Duodenal mucosa (tissue), 2 donors: ENCODE data around the gene CEP72.
"Not testable (repeated sequence)": the region's sequence is repeated elsewhere in the genome, so short reads cannot be mapped to it uniquely, and the experiment has no call there.

ENCODE experiments used
- H3K27ac ChIP-seq: one replicate; pipeline ENCODE4 v1.7.0; 2013; ENCODE audit warnings: low read depth, low read length
- H3K27me3 ChIP-seq, 2 donors: one replicate each; pipeline ENCODE4 v1.7.0; 2013; ENCODE audit warnings: low read length in 2 of 2, control low read depth in 1 of 2; ENCODE audit not compliant: insufficient read depth in 2 of 2, control insufficient read depth in 1 of 2
- H3K36me3 ChIP-seq, 2 donors: one replicate each; pipeline ENCODE4 v1.7.0; 2013; ENCODE audit warnings: low read length in 2 of 2, control low read depth in 1 of 2; ENCODE audit not compliant: insufficient read depth in 2 of 2, control insufficient read depth in 1 of 2
- H3K4me1 ChIP-seq, 2 donors: one replicate each; pipeline ENCODE4 v1.7.0; 2013; ENCODE audit warnings: low read length in 2 of 2, control low read depth in 1 of 2; ENCODE audit not compliant: insufficient read depth in 2 of 2, control insufficient read depth in 1 of 2
- H3K4me3 ChIP-seq, 2 donors: one replicate each; pipeline ENCODE4 v1.7.0; 2013; ENCODE audit warnings: low read length in 2 of 2, low read depth in 1 of 2
- H3K9ac ChIP-seq, 2 donors: one replicate each; pipeline ENCODE4 v1.7.0; 2013; ENCODE audit warnings: low read length in 2 of 2, low read depth in 1 of 2
- H3K9me3 ChIP-seq, 2 donors: one replicate each; pipeline ENCODE4 v1.7.0; 2013; ENCODE audit warnings: low read length in 2 of 2, control low read depth in 1 of 2; ENCODE audit not compliant: control insufficient read depth in 1 of 2

The CEP72 gene

GRCh38 chr5:605090-605489 lies 7.0 kb upstream of the CEP72 start:
- not testable (repeated sequence) for H3K36me3 ChIP-seq, H3K9ac ChIP-seq, H3K9me3 ChIP-seq, H3K4me3 ChIP-seq, H3K27ac ChIP-seq
- H3K4me1 ChIP-seq = peaks cover 10 to 19% of the 10 kb centered on the region in 2 donors
- peaks cover 0 to 13% of the 10 kb centered on the region in 2 donors for H3K27me3 ChIP-seq

GRCh38 chr5:606061-606460 lies 6.1 kb upstream of the CEP72 start:
- H3K9ac ChIP-seq = no peak overlapping the region
- H3K4me1 ChIP-seq = peaks cover 14 to 15% of the 10 kb centered on the region in 2 donors
- H3K27me3 ChIP-seq = peaks cover 0 to 9% of the 10 kb centered on the region in 2 donors
- no peaks in the 10 kb centered on the region for H3K36me3 ChIP-seq
- no peak overlapping the region for H3K4me3 ChIP-seq
- H3K9me3 ChIP-seq = no peaks in the 10 kb centered on the region
- no peak overlapping the region for H3K27ac ChIP-seq

DNA sequence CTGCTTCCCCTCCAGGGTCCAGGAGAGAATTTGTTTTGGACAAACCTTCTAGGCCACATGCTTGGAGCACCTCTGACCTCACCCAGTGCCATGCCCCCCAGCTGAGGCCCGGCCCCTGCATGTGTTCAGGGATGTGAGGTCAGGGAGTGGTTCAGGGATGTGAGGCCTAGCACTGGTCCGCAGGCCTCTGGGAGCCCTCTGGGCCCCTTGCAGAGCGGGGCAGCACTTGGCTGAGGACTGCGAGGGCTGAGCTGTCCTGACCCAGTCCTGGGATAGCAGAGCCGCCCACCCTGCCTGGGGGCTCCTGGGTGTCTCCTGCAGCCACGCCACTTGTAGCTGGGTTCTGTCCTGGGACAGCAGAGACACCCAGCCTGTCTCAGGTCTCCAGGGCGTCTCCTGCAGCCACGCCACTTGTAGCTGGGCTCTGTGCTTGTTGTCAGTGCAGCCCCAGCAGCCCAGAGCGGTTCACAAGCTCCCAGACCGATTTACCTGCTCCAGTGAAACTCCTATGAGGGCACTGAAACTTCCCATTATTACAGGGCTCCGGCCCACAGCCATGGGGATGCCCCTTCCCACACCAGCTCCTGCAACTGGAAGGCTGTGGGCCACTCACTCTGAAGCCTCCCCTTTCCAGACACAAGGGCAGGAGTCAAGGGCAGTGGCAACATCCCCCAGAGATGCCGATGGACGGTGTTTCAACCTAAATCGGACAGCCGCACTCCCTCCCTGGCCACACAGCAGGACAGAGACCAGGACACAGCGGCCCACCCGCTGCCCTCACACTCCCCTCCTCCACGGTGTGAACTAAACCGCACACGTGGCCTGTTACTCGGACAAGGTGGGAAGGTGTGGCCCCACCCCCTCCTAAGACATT lies 5.4 kb upstream of the CEP72 start:
- no peaks in the 10 kb centered on the region for H3K9me3 ChIP-seq
- H3K4me1 ChIP-seq = peaks cover 15 to 19% of the 10 kb centered on the region in 2 donors
- no peak overlapping the region for H3K27ac ChIP-seq
- no peak overlapping the region for H3K4me3 ChIP-seq
- no peak overlapping the region for H3K9ac ChIP-seq
- no peaks in the 10 kb centered on the region for H3K36me3 ChIP-seq
- H3K27me3 ChIP-seq = peaks cover 0 to 9% of the 10 kb centered on the region in 2 donors

- H3K9ac ChIP-seq = no peak overlapping the region
- H3K27me3 ChIP-seq = peaks cover 0 to 9% of the 10 kb centered on the region in 2 donors
- H3K4me1 ChIP-seq = peaks cover 15 to 20% of the 10 kb centered on the region in 2 donors
- H3K9me3 ChIP-seq = no peaks in the 10 kb centered on the region
- no peak overlapping the region for H3K27ac ChIP-seq
- no peaks in the 10 kb centered on the region for H3K36me3 ChIP-seq
- H3K4me3 ChIP-seq = peak overlapping the region in 1 of 2 donors; percentile 45
Observed at GRCh38 chr5:607541-608428, 4.4 kb upstream of the CEP72 start.

- H3K36me3 ChIP-seq = no peaks in the 10 kb centered on the region
- peaks cover 18 to 24% of the 10 kb centered on the region in 2 donors for H3K4me1 ChIP-seq
- no peak overlapping the region for H3K9ac ChIP-seq
- peaks cover 0 to 9% of the 10 kb centered on the region in 2 donors for H3K27me3 ChIP-seq
- no peak overlapping the region for H3K27ac ChIP-seq
- H3K9me3 ChIP-seq = no peaks in the 10 kb centered on the region
- H3K4me3 ChIP-seq = no peak overlapping the region
Observed at GRCh38 chr5:608429-609370, 3.4 kb upstream of the CEP72 start.

GRCh38 chr5:609506-609905 lies 2.6 kb upstream of the CEP72 start:
- H3K27me3 ChIP-seq = peaks cover 0 to 9% of the 10 kb centered on the region in 2 donors
- H3K4me3 ChIP-seq = no peak overlapping the region
- no peak overlapping the region for H3K27ac ChIP-seq
- no peaks in the 10 kb centered on the region for H3K9me3 ChIP-seq
- no peak overlapping the region for H3K9ac ChIP-seq
- peaks cover 18 to 24% of the 10 kb centered on the region in 2 donors for H3K4me1 ChIP-seq
- H3K36me3 ChIP-seq = no peaks in the 10 kb centered on the region

DNA sequence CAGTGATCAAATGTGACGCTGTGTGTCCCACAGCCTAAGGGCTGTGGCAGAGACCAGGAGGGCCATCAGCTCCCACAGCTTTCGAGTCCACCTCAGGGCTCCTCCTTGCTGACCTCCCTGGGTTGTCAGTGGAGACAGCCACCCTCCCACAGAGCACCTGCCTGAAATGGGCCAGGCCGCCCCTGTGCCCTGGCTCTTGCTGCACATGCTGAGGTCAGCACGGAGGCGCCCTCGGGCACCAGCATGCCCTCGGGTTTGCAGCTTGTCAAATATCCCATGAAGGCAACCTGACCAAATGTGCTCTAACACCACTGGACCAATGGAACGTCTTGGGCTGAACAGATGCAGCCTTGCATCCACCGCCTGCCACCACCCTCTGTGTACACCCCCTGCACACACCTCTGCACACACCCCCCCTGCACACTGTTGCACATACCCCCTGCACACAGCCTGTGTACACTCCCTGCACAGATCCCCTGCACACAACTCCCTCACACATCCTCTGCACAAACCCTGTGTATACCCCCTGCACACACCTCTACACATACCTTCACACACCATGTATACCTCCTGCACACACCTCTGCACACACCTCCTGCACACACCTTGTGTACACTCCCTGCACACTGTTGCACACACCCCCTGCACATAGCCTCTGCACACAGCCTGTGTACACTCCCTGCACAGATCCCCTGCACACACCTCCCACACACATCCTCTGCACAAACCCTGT lies 2.0 kb upstream of the CEP72 start:
- no peaks in the 10 kb centered on the region for H3K36me3 ChIP-seq
- no peak overlapping the region for H3K9ac ChIP-seq
- peaks cover 18 to 24% of the 10 kb centered on the region in 2 donors for H3K4me1 ChIP-seq
- no peak overlapping the region for H3K4me3 ChIP-seq
- H3K27ac ChIP-seq = no peak overlapping the region
- peaks cover 0 to 9% of the 10 kb centered on the region in 2 donors for H3K27me3 ChIP-seq
- no peaks in the 10 kb centered on the region for H3K9me3 ChIP-seq

- peaks cover 0 to 9% of the 10 kb centered on the region in 2 donors for H3K27me3 ChIP-seq
- H3K9ac ChIP-seq = peak overlapping the region; percentile 0 to 49
- H3K4me1 ChIP-seq = peaks cover 18 to 24% of the 10 kb centered on the region in 2 donors
- no peaks in the 10 kb centered on the region for H3K9me3 ChIP-seq
- H3K4me3 ChIP-seq = peak overlapping the region; percentile 70 to 86
- no peak overlapping the region for H3K27ac ChIP-seq
- H3K36me3 ChIP-seq = no peaks in the 10 kb centered on the region
Observed at GRCh38 chr5:610744-611730, 1.1 kb upstream of the CEP72 start.
